ENCODE data around the gene LNX2.

Gene LNX2

DNA sequence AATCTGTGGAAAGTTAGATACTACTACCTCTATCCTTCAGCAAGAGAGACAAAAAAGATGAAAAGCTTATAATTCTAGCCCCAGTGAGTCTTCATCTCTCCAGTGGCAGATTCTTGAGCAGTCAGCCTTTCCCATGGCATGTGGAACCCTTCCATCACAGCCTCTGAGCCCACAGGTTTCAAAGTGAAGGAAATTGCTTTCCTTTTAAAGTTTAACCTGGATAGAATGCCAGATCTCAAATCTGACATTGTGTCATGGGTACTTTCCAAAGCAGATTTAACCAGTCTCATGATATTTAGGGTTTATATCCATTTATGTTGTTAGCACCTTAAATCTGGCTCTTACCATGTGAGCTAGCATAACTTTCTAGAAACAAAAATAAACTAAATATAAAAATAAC lies 40.7 kb upstream of the LNX2 start:
- no peaks in the 10 kb centered on the region for H4K20me1 ChIP-seq (ENCODE audit: insufficient read depth, low read length)
- H3K4me3 ChIP-seq (ENCODE audit: low read depth, low read length, poor library complexity, severe bottlenecking) = no peak overlapping the region
- H3K27ac ChIP-seq (ENCODE audit: low read depth, low read length, poor library complexity, severe bottlenecking) = no peak overlapping the region
- no peaks in the 10 kb centered on the region for H3K9me2 ChIP-seq (ENCODE audit: low read depth, low read length)
- peaks cover 29% of the 10 kb centered on the region; the same call in 1 of the 2 replicates for H3K36me3 ChIP-seq (ENCODE audit: insufficient read depth, low read length)
- H2AFZ ChIP-seq (ENCODE audit: low read length) = no peak overlapping the region
- TF ChIP-seq EZH2 (IDR thresholded peaks at IDR 0.05; ENCODE audit: borderline replicate concordance, low read length) (no peak), CTCF (IDR thresholded peaks at IDR 0.05; ENCODE audit: low read length) (no peak)
- H3K4me2 ChIP-seq (ENCODE audit: low read length) = no peak overlapping the region
- H3K4me1 ChIP-seq (ENCODE audit: insufficient read depth, low read length, severe bottlenecking) = no peaks in the 10 kb centered on the region
- no peaks in the 10 kb centered on the region for H3K79me2 ChIP-seq (ENCODE audit: insufficient read depth, low read length)
- no peaks in the 10 kb centered on the region for H3K9me3 ChIP-seq (ENCODE audit: low read length)
- no peaks in the 10 kb centered on the region for H3K27me3 ChIP-seq (ENCODE audit: insufficient read depth, low read length)
- no peaks in the 10 kb centered on the region for H3F3A ChIP-seq (ENCODE audit: insufficient read depth, low read length)
- no peak overlapping the region for H3K9ac ChIP-seq (ENCODE audit: low read length)

GRCh38 chr13:27660511-27660910 lies 40.2 kb upstream of the LNX2 start:
- no peaks in the 10 kb centered on the region for H3K27me3 ChIP-seq (ENCODE audit: insufficient read depth, low read length)
- no peaks in the 10 kb centered on the region for H4K20me1 ChIP-seq (ENCODE audit: insufficient read depth, low read length)
- no peaks in the 10 kb centered on the region for H3K9me3 ChIP-seq (ENCODE audit: low read length)
- no peaks in the 10 kb centered on the region for H3K9me2 ChIP-seq (ENCODE audit: low read depth, low read length)
- no peak overlapping the region for H3K9ac ChIP-seq (ENCODE audit: low read length)
- H3F3A ChIP-seq (ENCODE audit: insufficient read depth, low read length) = no peaks in the 10 kb centered on the region
- TF ChIP-seq CTCF (IDR thresholded peaks at IDR 0.05; ENCODE audit: low read length) = no peak
- TF ChIP-seq EZH2 (IDR thresholded peaks at IDR 0.05; ENCODE audit: borderline replicate concordance, low read length) = no peak
- no peak overlapping the region for H3K27ac ChIP-seq (ENCODE audit: low read depth, low read length, poor library complexity, severe bottlenecking)
- H3K79me2 ChIP-seq (ENCODE audit: insufficient read depth, low read length) = 0 out of 2 replicates have a peak, but pooled peaks cover under 1% of the 10 kb centered on the region
- H3K4me2 ChIP-seq (ENCODE audit: low read length) = no peak overlapping the region
- no peak overlapping the region for H2AFZ ChIP-seq (ENCODE audit: low read length)
- no peaks in the 10 kb centered on the region for H3K4me1 ChIP-seq (ENCODE audit: insufficient read depth, low read length, severe bottlenecking)
- H3K4me3 ChIP-seq (ENCODE audit: low read depth, low read length, poor library complexity, severe bottlenecking) = no peak overlapping the region
- H3K36me3 ChIP-seq (ENCODE audit: insufficient read depth, low read length) = peaks cover 24% of the 10 kb centered on the region; the same call in 1 of the 2 replicates

DNA sequence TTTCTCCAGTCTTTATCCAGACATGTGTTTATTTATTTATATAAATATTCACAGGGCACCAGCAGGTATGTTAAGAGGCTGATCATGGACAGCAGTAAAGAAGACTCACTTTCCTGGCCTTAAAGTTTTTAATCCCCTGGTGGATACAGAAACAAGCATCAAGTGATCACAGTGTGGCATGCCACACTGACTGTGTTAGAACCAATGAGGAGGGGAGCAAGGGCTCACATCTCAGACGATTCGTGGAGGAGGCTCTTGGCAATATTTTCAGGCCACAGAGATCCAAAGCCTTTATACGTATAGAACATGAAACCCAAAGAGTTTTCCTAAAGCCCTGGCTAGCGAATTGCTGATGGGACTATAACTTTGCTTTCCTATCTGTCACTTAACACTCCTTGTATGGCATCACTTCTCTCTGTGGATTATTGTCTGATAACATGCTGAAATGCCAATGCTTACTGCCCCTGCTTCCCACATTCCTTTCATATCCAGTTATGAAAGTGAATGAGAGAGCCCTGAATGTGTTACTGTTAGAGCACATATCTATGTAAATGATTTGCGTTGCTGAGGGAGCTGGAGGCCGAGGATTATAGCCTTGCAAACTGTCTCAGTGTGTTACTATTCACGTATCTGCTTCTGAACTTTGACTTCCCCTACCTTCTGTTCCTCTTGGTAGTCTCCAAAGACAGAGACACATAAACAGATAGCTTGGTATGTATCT lies 39.0 kb upstream of the LNX2 start:
- H3K4me2 ChIP-seq (ENCODE audit: low read length) = no peak overlapping the region
- H3K4me1 ChIP-seq (ENCODE audit: insufficient read depth, low read length, severe bottlenecking) = no peaks in the 10 kb centered on the region
- H3K79me2 ChIP-seq (ENCODE audit: insufficient read depth, low read length) = 0 out of 2 replicates have a peak, but pooled peaks cover 4% of the 10 kb centered on the region
- H3K9ac ChIP-seq (ENCODE audit: low read length) = no peak overlapping the region
- no peaks in the 10 kb centered on the region for H4K20me1 ChIP-seq (ENCODE audit: insufficient read depth, low read length)
- H3K9me3 ChIP-seq (ENCODE audit: low read length) = no peaks in the 10 kb centered on the region
- TF ChIP-seq EZH2 (IDR thresholded peaks at IDR 0.05; ENCODE audit: borderline replicate concordance, low read length) = no peak
- no peak for TF ChIP-seq CTCF (IDR thresholded peaks at IDR 0.05; ENCODE audit: low read length)
- H3K9me2 ChIP-seq (ENCODE audit: low read depth, low read length) = no peaks in the 10 kb centered on the region
- H3K36me3 ChIP-seq (ENCODE audit: insufficient read depth, low read length) = peaks cover 22% of the 10 kb centered on the region; the same call in 1 of the 2 replicates
- no peak overlapping the region for H3K27ac ChIP-seq (ENCODE audit: low read depth, low read length, poor library complexity, severe bottlenecking)
- H3K4me3 ChIP-seq (ENCODE audit: low read depth, low read length, poor library complexity, severe bottlenecking) = no peak overlapping the region
- H3K27me3 ChIP-seq (ENCODE audit: insufficient read depth, low read length) = no peaks in the 10 kb centered on the region
- no peaks in the 10 kb centered on the region for H3F3A ChIP-seq (ENCODE audit: insufficient read depth, low read length)
- no peak overlapping the region for H2AFZ ChIP-seq (ENCODE audit: low read length)
